Activated T-helper 1 cell treated with anti-CD3 and anti-CD28 coated beads, Interleukin-12 subunit alpha, Interleukin-12 subunit beta, Interleukin-2, Interleukin-4 antibody, amounts not matched to agents 30 ng/mL and 10 ng/mL and 1 ng/mL, durations not matched to agents 14 hours and 24 hours and 36 hours (primary cell): ENCODE data around the gene BRS3. TPM values are rescaled to one million over a fixed set of nuclear protein-coding genes. Genes with fewer than 3 reads are reported as not detected.

ENCODE experiments used
- total RNA-seq: library from RNA; stranded (reverse); gene quantifications from 2 replicates; pipeline ENCODE4 v1.2.3, GENCODE V29; 2022

BRS3 gene
- total RNA-seq, 1 donor from 2014 or later = not detected

Other genes starting within 250 kb of the BRS3 start
- gene MAP7D3, start 236.5 kb upstream of the BRS3 start, total RNA-seq = 27.3 and 29.1 TPM in 2 replicates
- not detected in 2 replicates for gene ADGRG4, start 187.0 kb upstream of the BRS3 start, total RNA-seq
- 50.2 and 54.2 TPM in 2 replicates for gene HTATSF1, start 9.6 kb downstream of the BRS3 start, total RNA-seq
- gene VGLL1, start 44.3 kb downstream of the BRS3 start, total RNA-seq = not detected in 2 replicates
- 261 and 272 TPM in 2 replicates for gene CD40LG, start 160.2 kb downstream of the BRS3 start, total RNA-seq